MM.1S (cell line): Measurements from ENCODE around the gene PROX1.

Source experiments
- DNase-seq: peaks from one replicate; pipeline ENCODE4 v3.0.0-alpha.2; 2015
- H2AFZ ChIP-seq: fragments of 300-600 bp; sonication (generic); 2 replicates; pipeline ENCODE4 v1.6.0; 2016; ENCODE audit warnings: antibody characterized with exemption, low read length
- H3F3A ChIP-seq: fragments of 300-600 bp; sonication (generic); 2 replicates; pipeline ENCODE4 v1.6.1; 2016; ENCODE audit warnings: mild to moderate bottlenecking, antibody characterized with exemption, low read length, moderate library complexity, mixed read lengths; ENCODE audit not compliant: insufficient read depth
- H3K27ac ChIP-seq: fragments of 300-600 bp; sonication (generic); 2 replicates; pipeline ENCODE4 v1.5.1; 2016; ENCODE audit warnings: mild to moderate bottlenecking, low read length
- H3K27me3 ChIP-seq: fragments of 300-600 bp; sonication (generic); replicated peaks from 2 replicates; pipeline ENCODE4 v1.6.0; 2016; ENCODE audit warnings: low read length; ENCODE audit not compliant: insufficient read depth
- H3K36me3 ChIP-seq: fragments of 300-600 bp; sonication (generic); replicated peaks from 2 replicates; pipeline ENCODE4 v1.6.1; 2016; ENCODE audit warnings: mild to moderate bottlenecking, low read length, mixed read lengths; ENCODE audit not compliant: insufficient read depth
- H3K4me1 ChIP-seq: fragments of 300-600 bp; sonication (generic); 2 replicates; pipeline ENCODE4 v1.6.1; 2016; ENCODE audit warnings: low read length, mixed read lengths
- H3K4me2 ChIP-seq: fragments of 300-600 bp; sonication (generic); 2 replicates; pipeline ENCODE4 v1.6.0; 2016; ENCODE audit warnings: low read depth, low read length
- H3K4me3 ChIP-seq: fragments of 300-600 bp; sonication (generic); 2 replicates; pipeline ENCODE4 v1.5.1; 2016; ENCODE audit warnings: low read length, mixed read lengths
- H3K79me2 ChIP-seq: fragments of 300-600 bp; sonication (generic); 2 replicates; pipeline ENCODE4 v1.6.1; 2016; ENCODE audit warnings: mixed run types, low read length, mixed read lengths
- H3K9ac ChIP-seq: fragments of 300-600 bp; sonication (generic); 2 replicates; pipeline ENCODE4 v1.6.1; 2016; ENCODE audit warnings: low read length, mixed read lengths
- H3K9me2 ChIP-seq: fragments of 300-600 bp; sonication (generic); replicated peaks from 2 replicates; pipeline ENCODE4 v1.6.1; 2016; ENCODE audit warnings: mild to moderate bottlenecking, low read length, mixed read lengths; ENCODE audit not compliant: insufficient read depth
- H3K9me3 ChIP-seq: fragments of 300-600 bp; sonication (generic); replicated peaks from 2 replicates; pipeline ENCODE4 v1.6.1; 2016; ENCODE audit warnings: mild to moderate bottlenecking, low read length, mixed read lengths; ENCODE audit not compliant: insufficient read depth
- H4K20me1 ChIP-seq: fragments of 300-600 bp; sonication (generic); 2 replicates; pipeline ENCODE4 v1.6.1; 2016; ENCODE audit warnings: mild to moderate bottlenecking, low read length, moderate library complexity, mixed read lengths; ENCODE audit not compliant: insufficient read depth
- EZH2 ChIP-seq: fragments of 300-600 bp; sonication (generic); optimal IDR thresholded peaks from 2 replicates; pipeline ENCODE3; 2017; ENCODE audit warnings: low read depth, mild to moderate bottlenecking, antibody characterized with exemption, low read length, mixed read lengths
- EZH2phosphoT487 ChIP-seq: fragments of 300-600 bp; sonication (generic); IDR thresholded peaks from 2 replicates; pipeline ENCODE4 v1.6.1; 2018; ENCODE audit warnings: antibody characterized with exemption, low read length
- TF ChIP-seq, protein P1 (sequence below): fragments of 300-600 bp; sonication (generic); IDR thresholded peaks from 2 replicates; pipeline ENCODE4 v1.5.1; 2016; ENCODE audit warnings: antibody characterized with exemption, low read length, mixed read lengths

The PROX1 gene

DNA sequence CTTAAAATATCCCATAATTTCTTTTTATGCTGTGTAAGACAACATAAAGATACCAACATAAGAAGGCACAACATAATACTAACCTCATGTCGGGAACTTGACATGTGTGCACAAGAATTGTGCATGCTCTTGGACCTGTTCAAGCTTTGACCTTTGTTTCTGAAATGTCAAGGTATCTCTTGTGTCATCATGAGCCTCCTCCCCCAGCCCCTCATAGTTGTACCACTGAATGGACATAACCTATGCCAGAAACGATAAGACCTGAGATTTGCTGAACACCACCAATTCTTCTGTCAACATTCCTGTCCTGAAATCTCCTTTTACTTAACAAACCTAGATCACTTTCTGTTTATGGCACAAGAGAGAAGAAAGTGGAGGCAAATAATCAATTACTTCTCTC lies 29.4 kb upstream of the PROX1 start:
- no peaks in the 10 kb centered on the region for H4K20me1 ChIP-seq
- DNase-seq, result no peak
- no peaks in the 10 kb centered on the region for H3F3A ChIP-seq

GRCh38 chr1:213960963-213961362 lies 26.8 kb upstream of the PROX1 start:
- H2AFZ ChIP-seq, result no peak overlapping the region
- no peak overlapping the region for H3K4me2 ChIP-seq
- TF ChIP-seq EZH2phosphoT487, result no peak
- TF ChIP-seq, protein P1, sequence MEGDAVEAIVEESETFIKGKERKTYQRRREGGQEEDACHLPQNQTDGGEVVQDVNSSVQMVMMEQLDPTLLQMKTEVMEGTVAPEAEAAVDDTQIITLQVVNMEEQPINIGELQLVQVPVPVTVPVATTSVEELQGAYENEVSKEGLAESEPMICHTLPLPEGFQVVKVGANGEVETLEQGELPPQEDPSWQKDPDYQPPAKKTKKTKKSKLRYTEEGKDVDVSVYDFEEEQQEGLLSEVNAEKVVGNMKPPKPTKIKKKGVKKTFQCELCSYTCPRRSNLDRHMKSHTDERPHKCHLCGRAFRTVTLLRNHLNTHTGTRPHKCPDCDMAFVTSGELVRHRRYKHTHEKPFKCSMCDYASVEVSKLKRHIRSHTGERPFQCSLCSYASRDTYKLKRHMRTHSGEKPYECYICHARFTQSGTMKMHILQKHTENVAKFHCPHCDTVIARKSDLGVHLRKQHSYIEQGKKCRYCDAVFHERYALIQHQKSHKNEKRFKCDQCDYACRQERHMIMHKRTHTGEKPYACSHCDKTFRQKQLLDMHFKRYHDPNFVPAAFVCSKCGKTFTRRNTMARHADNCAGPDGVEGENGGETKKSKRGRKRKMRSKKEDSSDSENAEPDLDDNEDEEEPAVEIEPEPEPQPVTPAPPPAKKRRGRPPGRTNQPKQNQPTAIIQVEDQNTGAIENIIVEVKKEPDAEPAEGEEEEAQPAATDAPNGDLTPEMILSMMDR, result no peak
- no peak for TF ChIP-seq EZH2
- no peaks in the 10 kb centered on the region for H3K4me1 ChIP-seq
- no peaks in the 10 kb centered on the region for H3K9me3 ChIP-seq
- no peaks in the 10 kb centered on the region for H3K9me2 ChIP-seq
- DNase-seq, result no peak
- H4K20me1 ChIP-seq, result no peaks in the 10 kb centered on the region
- no peaks in the 10 kb centered on the region for H3K27me3 ChIP-seq
- no peaks in the 10 kb centered on the region for H3F3A ChIP-seq
- H3K9ac ChIP-seq, result no peak overlapping the region
- H3K4me3 ChIP-seq, result no peak overlapping the region
- no peaks in the 10 kb centered on the region for H3K36me3 ChIP-seq
- no peak overlapping the region for H3K27ac ChIP-seq
- H3K79me2 ChIP-seq, result no peaks in the 10 kb centered on the region

More for the DNA sequence above, 29.4 kb upstream of the PROX1 start:
- H3K4me3 ChIP-seq, result no peak overlapping the region
- no peaks in the 10 kb centered on the region for H3K4me1 ChIP-seq
- H3K27me3 ChIP-seq, result no peaks in the 10 kb centered on the region
- H3K9me3 ChIP-seq, result no peaks in the 10 kb centered on the region
- no peak overlapping the region for H2AFZ ChIP-seq
- no peak for TF ChIP-seq EZH2
- TF ChIP-seq EZH2phosphoT487, result no peak
- TF ChIP-seq, protein P1, result no peak
- H3K36me3 ChIP-seq, result no peaks in the 10 kb centered on the region
- no peaks in the 10 kb centered on the region for H3K79me2 ChIP-seq
- no peaks in the 10 kb centered on the region for H3K9me2 ChIP-seq
- H3K27ac ChIP-seq, result no peak overlapping the region
- H3K9ac ChIP-seq, result no peak overlapping the region
- H3K4me2 ChIP-seq, result no peak overlapping the region

DNA sequence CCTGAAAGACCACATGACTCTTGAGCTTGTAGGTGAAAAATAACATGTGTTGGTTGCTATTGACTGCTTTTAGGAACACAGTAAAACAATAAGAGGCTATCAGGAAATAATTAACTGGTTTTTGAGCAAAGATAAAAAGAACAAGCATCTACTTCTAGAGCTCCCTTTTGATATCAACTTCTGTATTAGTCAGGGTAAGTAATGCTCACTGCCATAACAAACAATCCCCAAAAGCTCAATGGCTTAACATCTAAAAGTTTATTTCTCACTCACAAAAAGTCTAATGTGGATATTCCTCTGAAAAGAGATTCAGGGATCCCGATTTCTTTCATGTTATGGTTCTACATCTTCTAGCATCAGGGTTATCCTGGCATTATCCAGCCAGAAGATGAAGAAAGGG lies 25.3 kb upstream of the PROX1 start:
- Histone ChIP-seq H4K20me1 (no peaks in the 10 kb centered on the region), H3K4me3 (no peak overlapping the region), H3K9me2 (no peaks in the 10 kb centered on the region), H3K9me3 (no peaks in the 10 kb centered on the region), H3F3A (no peaks in the 10 kb centered on the region), H3K4me1 (no peaks in the 10 kb centered on the region), H2AFZ (no peak overlapping the region), H3K4me2 (no peak overlapping the region), H3K27me3 (no peaks in the 10 kb centered on the region), H3K9ac (no peak overlapping the region), H3K36me3 (no peaks in the 10 kb centered on the region), H3K27ac (no peak overlapping the region), H3K79me2 (no peaks in the 10 kb centered on the region)
- no peak for DNase-seq
- TF ChIP-seq EZH2phosphoT487, result no peak
- TF ChIP-seq EZH2, result no peak
- TF ChIP-seq, protein P1, result no peak
